HG02623 (cell line): ENCODE results near the gene SLCO3A1.

Source experiments
- ATAC-seq: cut with Tn5 transposase; IDR thresholded peaks from one replicate; pipeline ENCODE4 v1.9.1; 2021; ENCODE audit warnings: moderate library complexity; ENCODE audit not compliant: unreplicated experiment

SLCO3A1 gene

GRCh38 chr15:91881569-91882297 lies 28.2 kb downstream of the SLCO3A1 start:
- ATAC-seq = no peak

GRCh38 chr15:91882858-91883586 lies 29.5 kb downstream of the SLCO3A1 start:
- ATAC-seq = no peak

- no peak for ATAC-seq
These were observed 31.1 kb downstream of the SLCO3A1 start for GRCh38 chr15:91884606-91885005.

GRCh38 chr15:91885054-91885453 lies 31.5 kb downstream of the SLCO3A1 start:
- no peak for ATAC-seq

GRCh38 chr15:91885714-91886270 lies 32.3 kb downstream of the SLCO3A1 start:
- no peak for ATAC-seq

- ATAC-seq = no peak
These were observed 33.4 kb downstream of the SLCO3A1 start for GRCh38 chr15:91886878-91887277.

- ATAC-seq = no peak
These were observed 33.8 kb downstream of the SLCO3A1 start for GRCh38 chr15:91887321-91887720.

GRCh38 chr15:91887921-91888373 lies 34.4 kb downstream of the SLCO3A1 start:
- no peak for ATAC-seq

GRCh38 chr15:91889111-91889815 lies 35.8 kb downstream of the SLCO3A1 start:
- ATAC-seq = no peak

GRCh38 chr15:91890614-91891013 lies 37.1 kb downstream of the SLCO3A1 start:
- ATAC-seq = no peak

- ATAC-seq = no peak
These were observed 37.6 kb downstream of the SLCO3A1 start for GRCh38 chr15:91891101-91891500.

GRCh38 chr15:91891788-91892345 lies 38.4 kb downstream of the SLCO3A1 start:
- ATAC-seq = no peak

GRCh38 chr15:91892436-91892835 lies 38.9 kb downstream of the SLCO3A1 start:
- ATAC-seq = no peak

GRCh38 chr15:91894606-91895005 lies 41.1 kb downstream of the SLCO3A1 start:
- no peak for ATAC-seq

GRCh38 chr15:91895051-91895450 lies 41.5 kb downstream of the SLCO3A1 start:
- ATAC-seq = no peak

GRCh38 chr15:91896341-91897055 lies 43.0 kb downstream of the SLCO3A1 start:
- no peak for ATAC-seq

GRCh38 chr15:91897585-91898372 lies 44.3 kb downstream of the SLCO3A1 start:
- no peak for ATAC-seq

GRCh38 chr15:91898843-91899242 lies 45.3 kb downstream of the SLCO3A1 start:
- no peak for ATAC-seq

- ATAC-seq = no peak
These were observed 51.4 kb downstream of the SLCO3A1 start for GRCh38 chr15:91904942-91905341.

- no peak for ATAC-seq
These were observed 54.9 kb downstream of the SLCO3A1 start for GRCh38 chr15:91908391-91908790.
